Peyer's patch (tissue), 4 donors: ENCODE results near the gene CHRM5.

Experiments
- CTCF ChIP-seq, 6 experiments: fragments of 450-650 bp in 4 of 6; fragments of 200-600 bp in 2 of 6; sonication (generic) in 1 of 6; IDR thresholded peaks; one replicate each; pipeline ENCODE4 v1.5.1; 2017 to 2019; ENCODE audit warnings: antibody characterized with exemption in 6 of 6, mild to moderate bottlenecking in 3 of 6, moderate library complexity in 1 of 6
- POLR2A ChIP-seq, 2 donors: fragments of 450-650 bp; IDR thresholded peaks; one replicate each; pipeline ENCODE4 v1.5.1; 2017; ENCODE audit warnings: antibody characterized with exemption in 2 of 2, mild to moderate bottlenecking in 2 of 2, moderate library complexity in 2 of 2

- TF ChIP-seq CTCF (IDR thresholded peaks at IDR 0.05) (no peak), POLR2A (IDR thresholded peaks at IDR 0.05) (no peak)
Measured at GRCh38 chr15:34055868-34056595, 87.7 kb downstream of the CHRM5 start.
